Activated T-cell treated with anti-CD3 and anti-CD28 coated beads for 24 hours (primary cell): ENCODE data around the gene EXTL2.
A peak's percentile ranks its signal among the peaks of the same experiment; 100 is the strongest.
"Not testable (repeated sequence)": the region's sequence is repeated elsewhere in the genome, so short reads cannot be mapped to it uniquely, and the experiment has no call there.

Experiments
- DNase-seq: peaks from one replicate; pipeline ENCODE4 v3.0.0-alpha.2; 2020; ENCODE audit warnings: low read depth

The EXTL2 gene

GRCh38 chr1:100894603-100895539 is at the start of gene EXTL2:
Gene EXTL2, minus strand, starts transcription at chr1:100894842. Its CDS starts 6,085 bp downstream, at chr1:100888757.
- DNase-seq: peak; percentile 61

- no peak for DNase-seq
Observed at GRCh38 chr1:100943533-100943932, 48.9 kb upstream of the EXTL2 start.

GRCh38 chr1:100942304-100943046 is 47.8 kb upstream of the EXTL2 start:
- DNase-seq: no peak

GRCh38 chr1:100941580-100942216 is 47.1 kb upstream of the EXTL2 start:
- no peak for DNase-seq

GRCh38 chr1:100941098-100941527 is 46.5 kb upstream of the EXTL2 start:
- peak; percentile 15 for DNase-seq

- no peak for DNase-seq
Observed at GRCh38 chr1:100936194-100936967, 41.7 kb upstream of the EXTL2 start.

- DNase-seq: not testable (repeated sequence)
Observed at GRCh38 chr1:100933555-100933954, 38.9 kb upstream of the EXTL2 start.

GRCh38 chr1:100931716-100932115 is 37.1 kb upstream of the EXTL2 start:
- DNase-seq: no peak

- no peak for DNase-seq
Observed at GRCh38 chr1:100930494-100930893, 35.9 kb upstream of the EXTL2 start.

GRCh38 chr1:100928128-100928527 is 33.5 kb upstream of the EXTL2 start:
- DNase-seq: no peak

GRCh38 chr1:100927276-100927675 is 32.6 kb upstream of the EXTL2 start:
- DNase-seq: peak; percentile 10

- no peak for DNase-seq
Observed at GRCh38 chr1:100926240-100926639, 31.6 kb upstream of the EXTL2 start.

GRCh38 chr1:100924991-100925390 is 30.3 kb upstream of the EXTL2 start:
- DNase-seq: no peak

- DNase-seq: no peak
Observed at GRCh38 chr1:100924212-100924611, 29.6 kb upstream of the EXTL2 start.

- no peak for DNase-seq
Observed at GRCh38 chr1:100921110-100921706, 26.6 kb upstream of the EXTL2 start.

GRCh38 chr1:100912019-100912418 is 17.4 kb upstream of the EXTL2 start:
- DNase-seq: no peak

GRCh38 chr1:100909018-100909417 is 14.4 kb upstream of the EXTL2 start:
- no peak for DNase-seq

- DNase-seq: no peak
Observed at GRCh38 chr1:100907887-100908286, 13.2 kb upstream of the EXTL2 start.

- DNase-seq: no peak
Observed at GRCh38 chr1:100905181-100905580, 10.5 kb upstream of the EXTL2 start.

- no peak for DNase-seq
Observed at GRCh38 chr1:100904528-100904927, 9.9 kb upstream of the EXTL2 start.

GRCh38 chr1:100903777-100904176 is 9.1 kb upstream of the EXTL2 start:
- DNase-seq: no peak
